SK-N-SH (cell line): ENCODE results near the gene RNF11. TPM values are rescaled to one million over a fixed set of nuclear protein-coding genes. Genes with fewer than 3 reads are reported as not detected.

ENCODE experiments used
- CTCF ChIA-PET: fragments of 300-600, 350-600 bp; formaldehyde crosslinking; extraction: SDS; loops from one replicate; lab custom pipeline; 2021; lab: Yijun Ruan, JAX
- POLR2A ChIA-PET: fragments of 350-600 bp; sonication (Branson Sonifier 250); formaldehyde crosslinking; extraction: SDS; loops from one replicate; lab custom pipeline; 2020; ENCODE audit warnings: antibody characterized with exemption, inconsistent platforms; lab: Yijun Ruan, JAX
- DNase-seq: peaks from one replicate; pipeline ENCODE4 v3.0.0; 2012
- H2AFZ ChIP-seq: fragments of 200-600 bp; sonication (generic); 2 replicates; pipeline ENCODE4 v1.8.1; 2016; ENCODE audit warnings: antibody characterized with exemption, mild to moderate bottlenecking, low read depth
- H3F3A ChIP-seq: fragments of 200-600 bp; sonication (generic); replicated peaks from 2 replicates; pipeline ENCODE3; 2016; ENCODE audit warnings: antibody characterized with exemption, mild to moderate bottlenecking; ENCODE audit not compliant: insufficient read depth
- H3K27ac ChIP-seq, 2 experiments: fragments of 200-500 bp in 1 of 2; fragments of 200-600 bp in 1 of 2; sonication (Bioruptor generic) in 1 of 2; sonication (generic), shearing (Covaris generic) in 1 of 2; 2 replicates each; pipeline versions ENCODE4 v1.5.1 to v1.6.1; 2014 to 2016; ENCODE audit warnings: low read depth in 2 of 2, inconsistent platforms in 1 of 2, low read length in 1 of 2, mild to moderate bottlenecking in 1 of 2, mixed read lengths in 1 of 2
- H3K27me3 ChIP-seq: fragments of 200-600 bp; sonication (generic), shearing (Covaris generic); 2 replicates; pipeline ENCODE4 v1.6.1; 2016; ENCODE audit warnings: mixed run types; ENCODE audit not compliant: insufficient read depth
- H3K36me3 ChIP-seq, 2 experiments: fragments of 200-500 bp in 1 of 2; fragments of 200-600 bp in 1 of 2; sonication (Bioruptor generic) in 1 of 2; sonication (generic) in 1 of 2; replicated peaks in 1 of 2; 2 replicates each; pipeline versions ENCODE3 to v1.5.1; 2014 to 2016; ENCODE audit warnings: low read length in 1 of 2, mild to moderate bottlenecking in 1 of 2; ENCODE audit not compliant: insufficient read depth in 2 of 2, control insufficient read depth in 1 of 2
- H3K4me1 ChIP-seq, 2 experiments: fragments of 200-500 bp in 1 of 2; fragments of 200-600 bp in 1 of 2; sonication (Bioruptor generic) in 1 of 2; sonication (generic), shearing (Covaris generic) in 1 of 2; 2 replicates each; pipeline versions ENCODE4 v1.5.1 to v1.6.1; 2014 to 2016; ENCODE audit warnings: low read depth in 1 of 2, low read length in 1 of 2, mixed run types in 1 of 2; ENCODE audit not compliant: insufficient read depth in 2 of 2, control insufficient read depth in 1 of 2
- H3K4me2 ChIP-seq: fragments of 200-600 bp; sonication (generic), shearing (Covaris generic); 2 replicates; pipeline ENCODE4 v1.6.1; 2017; ENCODE audit warnings: mixed run types
- H3K4me3 ChIP-seq, 2 experiments: fragments of 200-500 bp in 1 of 2; fragments of 200-600 bp in 1 of 2; sonication (Bioruptor generic) in 1 of 2; sonication (generic), shearing (Covaris generic) in 1 of 2; 2 replicates each; pipeline versions ENCODE4 v1.5.1 to v1.8.1; 2014 to 2016; ENCODE audit warnings: low read depth in 2 of 2, inconsistent platforms in 1 of 2, low read length in 1 of 2, mild to moderate bottlenecking in 1 of 2, mixed read lengths in 1 of 2, moderate library complexity in 1 of 2
- H3K79me2 ChIP-seq: fragments of 200-600 bp; sonication (generic); 2 replicates; pipeline ENCODE4 v1.8.1; 2017; ENCODE audit warnings: mild to moderate bottlenecking; ENCODE audit not compliant: insufficient read depth
- H3K9ac ChIP-seq: fragments of 200-600 bp; sonication (generic); 2 replicates; pipeline ENCODE4 v1.6.1; 2017; ENCODE audit warnings: mixed run types
- H3K9me2 ChIP-seq: fragments of 200-600 bp; sonication (generic); 2 replicates; pipeline ENCODE4 v1.6.1; 2017; ENCODE audit warnings: mixed run types
- H3K9me3 ChIP-seq: fragments of 200-600 bp; sonication (generic); 2 replicates; pipeline ENCODE4 v1.6.1; 2017; ENCODE audit warnings: mixed run types, mild to moderate bottlenecking, moderate library complexity
- H4K20me1 ChIP-seq: fragments of 200-600 bp; sonication (generic); 2 replicates; pipeline ENCODE4 v1.6.1; 2017; ENCODE audit warnings: mild to moderate bottlenecking, mixed run types; ENCODE audit not compliant: insufficient read depth
- CHD2 ChIP-seq: fragments of 150-350 bp; IDR thresholded peaks from 2 replicates; pipeline ENCODE4 v1.6.1; 2018; ENCODE audit warnings: low read length; ENCODE audit not compliant: partially characterized antibody
- ELF1 ChIP-seq: IDR thresholded peaks from 2 replicates; pipeline ENCODE4 v1.4.0; 2012
- FOSL2 ChIP-seq: IDR thresholded peaks from 2 replicates; pipeline ENCODE4 v1.4.0; 2012; ENCODE audit warnings: low read depth, mild to moderate bottlenecking, moderate library complexity, borderline replicate concordance
- FOXJ3 ChIP-seq: sonication (generic); formaldehyde crosslinking; IDR thresholded peaks from 2 replicates; pipeline ENCODE4 v1.5.1; 2020; ENCODE audit warnings: mild to moderate bottlenecking, missing genetic modification reagents
- GABPA ChIP-seq: IDR thresholded peaks from 2 replicates; pipeline ENCODE4 v1.4.0; 2012; ENCODE audit warnings: low read depth, mild to moderate bottlenecking
- GATA2 ChIP-seq: sonication (generic); formaldehyde crosslinking; IDR thresholded peaks from 2 replicates; pipeline ENCODE4 v1.5.0; 2020; ENCODE audit warnings: mild to moderate bottlenecking, missing genetic modification reagents
- JUND ChIP-seq: IDR thresholded peaks from 2 replicates; pipeline ENCODE4 v1.4.0; 2012
- MEF2A ChIP-seq: IDR thresholded peaks from 2 replicates; pipeline ENCODE4 v1.4.0; 2012; ENCODE audit warnings: low read depth, borderline replicate concordance
- MXI1 ChIP-seq: IDR thresholded peaks from 2 replicates; pipeline ENCODE4 v1.6.1; 2012; ENCODE audit warnings: mild to moderate bottlenecking, low read depth, low read length, improper control_type of control experiment
- NFIC ChIP-seq: IDR thresholded peaks from 2 replicates; pipeline ENCODE4 v1.4.0; 2012; ENCODE audit warnings: borderline replicate concordance
- POLR2AphosphoS5 ChIP-seq: IDR thresholded peaks from 2 replicates; pipeline ENCODE4 v1.6.1; 2012; ENCODE audit warnings: low read depth, low read length
- RCOR1 ChIP-seq: fragments of 150-350 bp; IDR thresholded peaks from 2 replicates; pipeline ENCODE4 v1.6.1; 2017; ENCODE audit warnings: antibody characterized with exemption, low read length
- RFX5 ChIP-seq: IDR thresholded peaks from 2 replicates; pipeline ENCODE4 v1.6.1; 2012; ENCODE audit warnings: mild to moderate bottlenecking, improper control_type of control experiment, low read length
- SIN3A ChIP-seq: IDR thresholded peaks from 2 replicates; pipeline ENCODE4 v1.6.1; 2012; ENCODE audit warnings: low read depth, mild to moderate bottlenecking, low read length, moderate library complexity, borderline replicate concordance
- TCF12 ChIP-seq: IDR thresholded peaks from 2 replicates; pipeline ENCODE4 v1.4.0; 2012
- TEAD4 ChIP-seq: IDR thresholded peaks from 2 replicates; pipeline ENCODE4 v1.4.0; 2012; ENCODE audit warnings: mild to moderate bottlenecking, borderline replicate concordance; ENCODE audit not compliant: insufficient read depth
- WGBS: methylation state at CpG from one replicate; pipeline ENCODE4 v1.1.6; 2017; ENCODE audit warnings: low lambda C conversion rate; 5-methylcytosine and 5-hydroxymethylcytosine counted together
- polyA plus RNA-seq, 3 experiments: library from polyadenylated mRNA; depleted of rRNA; stranded (reverse); fragments of >200 nt; gene quantifications; 2 replicates each; pipeline ENCODE4 v1.2.3, GENCODE V29; 2012
- TF ChIP-seq, protein P1 (sequence below): fragments of 200-600 bp; sonication (generic); IDR thresholded peaks from 2 replicates; pipeline ENCODE4 v1.6.1; 2017; ENCODE audit warnings: antibody characterized with exemption, mild to moderate bottlenecking, moderate library complexity
- TF ChIP-seq, protein P2 (sequence below): fragments of 150-350 bp; IDR thresholded peaks from 2 replicates; pipeline ENCODE4 v1.6.1; 2017; ENCODE audit warnings: antibody characterized with exemption, low read length, low read depth, borderline replicate concordance
- TF ChIP-seq, protein P3 (sequence below): IDR thresholded peaks from 2 replicates; pipeline ENCODE4 v1.4.0; 2012; ENCODE audit warnings: low read depth, borderline replicate concordance
- TF ChIP-seq, protein P4 (sequence below): IDR thresholded peaks from 2 replicates; pipeline ENCODE4; 2012

RNF11 gene
- polyA plus RNA-seq, 1 of the 3 experiments (the other 2 are of a cell fraction) = 62.5 TPM

GRCh38 chr1:51222136-51222787, 13.8 kb upstream of the RNF11 start:
- Histone ChIP-seq H3K27ac (no peak overlapping the region), H3F3A (peaks cover 3% of the 10 kb centered on the region), H2AFZ (no peak overlapping the region), H3K36me3 (no peaks in the 10 kb centered on the region), H3K9me3 (no peaks in the 10 kb centered on the region), H3K4me3 (no peak overlapping the region), H3K9ac (no peak overlapping the region), H4K20me1 (no peaks in the 10 kb centered on the region), H3K4me2 (no peak overlapping the region), H3K4me1 (no peaks in the 10 kb centered on the region), H3K9me2 (no peaks in the 10 kb centered on the region), H3K27me3 (no peaks in the 10 kb centered on the region), H3K79me2 (no peaks in the 10 kb centered on the region)
- WGBS = 73% methylated on average over 6 of the region's 6 CpGs
- no peak for TF ChIP-seq NFIC
- TF ChIP-seq MEF2A = no peak
- no peak for TF ChIP-seq GABPA
- TF ChIP-seq RCOR1 = no peak
- TF ChIP-seq JUND = no peak
- TF ChIP-seq MXI1 = no peak
- TF ChIP-seq, protein P1, sequence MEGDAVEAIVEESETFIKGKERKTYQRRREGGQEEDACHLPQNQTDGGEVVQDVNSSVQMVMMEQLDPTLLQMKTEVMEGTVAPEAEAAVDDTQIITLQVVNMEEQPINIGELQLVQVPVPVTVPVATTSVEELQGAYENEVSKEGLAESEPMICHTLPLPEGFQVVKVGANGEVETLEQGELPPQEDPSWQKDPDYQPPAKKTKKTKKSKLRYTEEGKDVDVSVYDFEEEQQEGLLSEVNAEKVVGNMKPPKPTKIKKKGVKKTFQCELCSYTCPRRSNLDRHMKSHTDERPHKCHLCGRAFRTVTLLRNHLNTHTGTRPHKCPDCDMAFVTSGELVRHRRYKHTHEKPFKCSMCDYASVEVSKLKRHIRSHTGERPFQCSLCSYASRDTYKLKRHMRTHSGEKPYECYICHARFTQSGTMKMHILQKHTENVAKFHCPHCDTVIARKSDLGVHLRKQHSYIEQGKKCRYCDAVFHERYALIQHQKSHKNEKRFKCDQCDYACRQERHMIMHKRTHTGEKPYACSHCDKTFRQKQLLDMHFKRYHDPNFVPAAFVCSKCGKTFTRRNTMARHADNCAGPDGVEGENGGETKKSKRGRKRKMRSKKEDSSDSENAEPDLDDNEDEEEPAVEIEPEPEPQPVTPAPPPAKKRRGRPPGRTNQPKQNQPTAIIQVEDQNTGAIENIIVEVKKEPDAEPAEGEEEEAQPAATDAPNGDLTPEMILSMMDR = no peak
- no peak for TF ChIP-seq FOXJ3 (CRISPR knock-in tag)
- TF ChIP-seq, protein P2, sequence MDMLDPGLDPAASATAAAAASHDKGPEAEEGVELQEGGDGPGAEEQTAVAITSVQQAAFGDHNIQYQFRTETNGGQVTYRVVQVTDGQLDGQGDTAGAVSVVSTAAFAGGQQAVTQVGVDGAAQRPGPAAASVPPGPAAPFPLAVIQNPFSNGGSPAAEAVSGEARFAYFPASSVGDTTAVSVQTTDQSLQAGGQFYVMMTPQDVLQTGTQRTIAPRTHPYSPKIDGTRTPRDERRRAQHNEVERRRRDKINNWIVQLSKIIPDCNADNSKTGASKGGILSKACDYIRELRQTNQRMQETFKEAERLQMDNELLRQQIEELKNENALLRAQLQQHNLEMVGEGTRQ = no peak
- TF ChIP-seq TEAD4 = no peak
- TF ChIP-seq ELF1 = no peak
- TF ChIP-seq, protein P3, sequence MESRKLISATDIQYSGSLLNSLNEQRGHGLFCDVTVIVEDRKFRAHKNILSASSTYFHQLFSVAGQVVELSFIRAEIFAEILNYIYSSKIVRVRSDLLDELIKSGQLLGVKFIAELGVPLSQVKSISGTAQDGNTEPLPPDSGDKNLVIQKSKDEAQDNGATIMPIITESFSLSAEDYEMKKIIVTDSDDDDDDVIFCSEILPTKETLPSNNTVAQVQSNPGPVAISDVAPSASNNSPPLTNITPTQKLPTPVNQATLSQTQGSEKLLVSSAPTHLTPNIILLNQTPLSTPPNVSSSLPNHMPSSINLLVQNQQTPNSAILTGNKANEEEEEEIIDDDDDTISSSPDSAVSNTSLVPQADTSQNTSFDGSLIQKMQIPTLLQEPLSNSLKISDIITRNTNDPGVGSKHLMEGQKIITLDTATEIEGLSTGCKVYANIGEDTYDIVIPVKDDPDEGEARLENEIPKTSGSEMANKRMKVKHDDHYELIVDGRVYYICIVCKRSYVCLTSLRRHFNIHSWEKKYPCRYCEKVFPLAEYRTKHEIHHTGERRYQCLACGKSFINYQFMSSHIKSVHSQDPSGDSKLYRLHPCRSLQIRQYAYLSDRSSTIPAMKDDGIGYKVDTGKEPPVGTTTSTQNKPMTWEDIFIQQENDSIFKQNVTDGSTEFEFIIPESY = no peak
- no peak for TF ChIP-seq GATA2 (CRISPR knock-in tag)
- no peak for TF ChIP-seq TCF12
- no peak for TF ChIP-seq FOSL2
- no peak for TF ChIP-seq CHD2
- TF ChIP-seq POLR2AphosphoS5 = no peak
- TF ChIP-seq SIN3A = no peak
- TF ChIP-seq, protein P4, sequence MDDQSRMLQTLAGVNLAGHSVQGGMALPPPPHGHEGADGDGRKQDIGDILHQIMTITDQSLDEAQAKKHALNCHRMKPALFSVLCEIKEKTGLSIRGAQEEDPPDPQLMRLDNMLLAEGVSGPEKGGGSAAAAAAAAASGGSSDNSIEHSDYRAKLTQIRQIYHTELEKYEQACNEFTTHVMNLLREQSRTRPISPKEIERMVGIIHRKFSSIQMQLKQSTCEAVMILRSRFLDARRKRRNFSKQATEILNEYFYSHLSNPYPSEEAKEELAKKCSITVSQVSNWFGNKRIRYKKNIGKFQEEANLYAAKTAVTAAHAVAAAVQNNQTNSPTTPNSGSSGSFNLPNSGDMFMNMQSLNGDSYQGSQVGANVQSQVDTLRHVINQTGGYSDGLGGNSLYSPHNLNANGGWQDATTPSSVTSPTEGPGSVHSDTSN = no peak
- no peak for TF ChIP-seq RFX5
- ChIA-PET POLR2A (no interaction called here), CTCF (interaction anchor here (1.6 to 1.7 kb wide), 2 partner anchors 14 to 33 kb away, joined by 3 to 4 read pairs; partner anchors contain the start of gene RNF11)
- DNase-seq = no peak
